Thyroid gland (tissue), 4 donors: ENCODE measurements around the gene SEMA5A. TPM values are rescaled to one million over a fixed set of nuclear protein-coding genes. Genes with fewer than 3 reads are reported as not detected.

Source experiments
- DNase-seq, 2 donors: peaks; one replicate each; pipeline ENCODE4 v3.0.0-alpha.2; 2019
- H3K27ac ChIP-seq, 3 donors: fragments of 200-600 bp; sonication (generic); 1 replicate in 2 of 3; 2 replicates in 1 of 3; pipeline ENCODE4 v1.5.1; 2016 to 2019; ENCODE audit warnings: mild to moderate bottlenecking in 1 of 3, moderate library complexity in 1 of 3
- H3K27me3 ChIP-seq: fragments of 200-600 bp; sonication (generic); one replicate; pipeline ENCODE4 v1.5.1; 2019
- H3K36me3 ChIP-seq, 2 donors: fragments of 200-600 bp; sonication (generic); one replicate each; pipeline ENCODE4 v1.5.1; 2016 to 2019
- H3K4me1 ChIP-seq, 2 donors: fragments of 200-600 bp; sonication (generic); one replicate each; pipeline ENCODE4 v1.5.1; 2017 to 2019
- H3K4me3 ChIP-seq, 3 donors: fragments of 200-600 bp; sonication (generic); replicated peaks in 1 of 3; 1 replicate in 2 of 3; 2 replicates in 1 of 3; pipeline ENCODE4 v1.5.1; 2016; ENCODE audit warnings: mild to moderate bottlenecking in 1 of 3
- H3K9me3 ChIP-seq: fragments of 200-600 bp; sonication (generic); one replicate; pipeline ENCODE4 v1.5.1; 2017
- CTCF ChIP-seq, 6 experiments: fragments of 200-600 bp in 3 of 6; fragments of 450-650 bp in 3 of 6; sonication (generic) in 3 of 6; IDR thresholded peaks; one replicate each; pipeline ENCODE4 v1.5.1; 2016 to 2019; ENCODE audit warnings: antibody characterized with exemption in 6 of 6, mild to moderate bottlenecking in 2 of 6, inconsistent platforms in 1 of 6, moderate library complexity in 1 of 6
- POLR2A ChIP-seq, 2 donors: fragments of 450-650 bp; IDR thresholded peaks; one replicate each; pipeline ENCODE4 v1.6.1; 2017; ENCODE audit warnings: antibody characterized with exemption in 2 of 2, mild to moderate bottlenecking in 2 of 2, moderate library complexity in 1 of 2
- WGBS, 2 donors: methylation state at CpG; one replicate each; pipeline ENCODE4 v1.1.5; 2017; 5-methylcytosine and 5-hydroxymethylcytosine counted together
- intact Hi-C: fragments of 100-400 bp; cut with DNase I; formaldehyde crosslinking; loops from one replicate; pipeline ENCODE4 v1.15.1; 2023
- total RNA-seq, 4 donors: library from RNA; depleted of rRNA; stranded (reverse); fragments of >200 nt; gene quantifications; one replicate each; pipeline ENCODE4 v1.2.3, GENCODE V29; 2016

SEMA5A gene
- total RNA-seq, 4 donors from 2014 or later: 1.8 to 8.4 (median 3.8) TPM

- WGBS, 2 donors: 86 to 92% methylated on average over 3 of the region's 3 CpGs
Observed at GRCh38 chr5:9460885-9461645, 84.8 kb downstream of the SEMA5A start.

GRCh38 chr5:9456435-9457042, 89.3 kb downstream of the SEMA5A start:
- H3K36me3 ChIP-seq: no peaks in the 10 kb centered on the region
- H3K9me3 ChIP-seq: no peaks in the 10 kb centered on the region
- H3K4me1 ChIP-seq: no peaks in the 10 kb centered on the region
- TF ChIP-seq POLR2A (IDR thresholded peaks at IDR 0.05): no peak
- no peak overlapping the region for H3K27ac ChIP-seq
- no peak for DNase-seq
- no peak overlapping the region for H3K4me3 ChIP-seq
- H3K27me3 ChIP-seq: no peaks in the 10 kb centered on the region
- WGBS, 2 donors: 42 to 68% methylated on average over 3 of the region's 3 CpGs
- intact Hi-C loops: no loop called here

More at GRCh38 chr5:9460885-9461645, 84.8 kb downstream of the SEMA5A start:
- no peaks in the 10 kb centered on the region for H3K36me3 ChIP-seq
- H3K4me3 ChIP-seq: no peak overlapping the region
- no peak overlapping the region for H3K27ac ChIP-seq
- no peak for TF ChIP-seq POLR2A (IDR thresholded peaks at IDR 0.05)
- DNase-seq: no peak
- H3K4me1 ChIP-seq: no peaks in the 10 kb centered on the region
- no peaks in the 10 kb centered on the region for H3K27me3 ChIP-seq
- intact Hi-C loops: no loop called here
- H3K9me3 ChIP-seq: no peaks in the 10 kb centered on the region

GRCh38 chr5:9455826-9456434, 89.9 kb downstream of the SEMA5A start:
- Histone ChIP-seq H3K9me3 (no peaks in the 10 kb centered on the region), H3K4me1 (no peaks in the 10 kb centered on the region), H3K27ac (no peak overlapping the region), H3K4me3 (no peak overlapping the region), H3K36me3 (no peaks in the 10 kb centered on the region), H3K27me3 (no peaks in the 10 kb centered on the region)
- intact Hi-C loops: no loop called here
- TF ChIP-seq CTCF (IDR thresholded peaks at IDR 0.05) (no peak), POLR2A (IDR thresholded peaks at IDR 0.05) (no peak)
- 57 to 70% methylated on average over 4 of the region's 4 CpGs for WGBS, 2 donors
- DNase-seq: no peak

- no peaks in the 10 kb centered on the region for H3K36me3 ChIP-seq
- H3K4me3 ChIP-seq: no peak overlapping the region
- WGBS, 2 donors: 76 to 77% methylated on average over 3 of the region's 3 CpGs
- no peaks in the 10 kb centered on the region for H3K9me3 ChIP-seq
- H3K27me3 ChIP-seq: no peaks in the 10 kb centered on the region
- no peak overlapping the region for H3K27ac ChIP-seq
- no peak for TF ChIP-seq POLR2A (IDR thresholded peaks at IDR 0.05)
- TF ChIP-seq CTCF (IDR thresholded peaks at IDR 0.05): no peak
- intact Hi-C loops: no loop called here
- no peaks in the 10 kb centered on the region for H3K4me1 ChIP-seq
- DNase-seq: no peak
Observed at GRCh38 chr5:9454491-9454890, 91.4 kb downstream of the SEMA5A start.

- DNase-seq: no peak
- intact Hi-C loops: no loop called here
- H3K36me3 ChIP-seq: no peaks in the 10 kb centered on the region
- no peaks in the 10 kb centered on the region for H3K27me3 ChIP-seq
- no peaks in the 10 kb centered on the region for H3K4me1 ChIP-seq
- H3K4me3 ChIP-seq: no peak overlapping the region
- TF ChIP-seq CTCF (IDR thresholded peaks at IDR 0.05) (no peak), POLR2A (IDR thresholded peaks at IDR 0.05) (no peak)
- H3K27ac ChIP-seq: no peak overlapping the region
- 82 to 84% methylated on average over 4 of the region's 4 CpGs for WGBS, 2 donors
- no peaks in the 10 kb centered on the region for H3K9me3 ChIP-seq
Observed at GRCh38 chr5:9454012-9454481, 91.8 kb downstream of the SEMA5A start.
